ENCODE measurements around the gene PCDHGA11.
A peak's percentile ranks its signal among the peaks of the same experiment; 100 is the strongest.
"Not testable (repeated sequence)": the region's sequence is repeated elsewhere in the genome, so short reads cannot be mapped to it uniquely, and the experiment has no call there.

PCDHGA11 gene

DNA sequence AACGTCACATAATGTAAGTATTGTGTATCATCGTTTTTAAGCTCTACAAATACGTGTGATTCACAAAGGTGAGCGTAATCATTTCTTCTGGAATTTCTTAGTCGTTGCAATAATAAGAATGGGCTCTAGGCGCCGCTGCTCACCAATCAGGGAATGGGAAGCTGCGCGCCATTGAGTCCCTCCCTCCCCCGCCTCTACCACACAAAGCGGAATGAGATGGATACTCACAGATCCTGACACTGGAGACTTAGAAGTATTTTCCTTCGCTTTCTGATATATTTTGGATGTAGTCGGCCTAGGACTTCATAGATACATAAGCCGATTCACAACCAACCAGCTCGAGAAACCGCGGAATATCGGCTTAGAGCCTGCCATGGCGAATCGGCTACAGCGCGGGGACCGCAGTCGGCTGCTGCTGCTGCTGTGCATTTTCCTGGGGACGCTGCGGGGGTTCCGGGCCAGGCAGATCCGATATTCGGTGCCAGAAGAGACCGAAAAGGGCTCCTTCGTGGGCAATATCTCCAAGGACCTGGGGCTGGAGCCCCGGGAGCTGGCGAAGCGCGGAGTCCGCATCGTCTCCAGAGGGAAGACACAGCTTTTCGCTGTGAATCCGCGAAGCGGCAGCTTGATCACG lies at the start of gene PCDHGA11:
TSS of gene PCDHGA11 (plus strand) at position 197 of the 634 bp plus-strand sequence. CDS start at position 374, 177 bp downstream.
- H3K4me3 ChIP-seq (ENCODE audit: low read depth, low read length) = peak within 1 kb of the TSS; percentile 57
- POLR2A ChIA-PET = interaction anchor here (0.7 to 1.8 kb wide), 4 partner anchors 93 to 136 kb away, joined by 3 to 10 read pairs (median 4); no protein-coding TSS in a partner anchor
- CTCF ChIA-PET = interaction anchor here (0.9 to 16.4 kb wide), 36 partner anchors 8 to 171 kb away, joined by 3 to 303 read pairs (median 4); partner anchors contain the start of genes PCDHGA10, PCDHGA12, PCDHGA3 and PCDHGB3
- no peak for DNase-seq (ENCODE audit: low read depth, low spot score)
- TF ChIP-seq, protein P1, sequence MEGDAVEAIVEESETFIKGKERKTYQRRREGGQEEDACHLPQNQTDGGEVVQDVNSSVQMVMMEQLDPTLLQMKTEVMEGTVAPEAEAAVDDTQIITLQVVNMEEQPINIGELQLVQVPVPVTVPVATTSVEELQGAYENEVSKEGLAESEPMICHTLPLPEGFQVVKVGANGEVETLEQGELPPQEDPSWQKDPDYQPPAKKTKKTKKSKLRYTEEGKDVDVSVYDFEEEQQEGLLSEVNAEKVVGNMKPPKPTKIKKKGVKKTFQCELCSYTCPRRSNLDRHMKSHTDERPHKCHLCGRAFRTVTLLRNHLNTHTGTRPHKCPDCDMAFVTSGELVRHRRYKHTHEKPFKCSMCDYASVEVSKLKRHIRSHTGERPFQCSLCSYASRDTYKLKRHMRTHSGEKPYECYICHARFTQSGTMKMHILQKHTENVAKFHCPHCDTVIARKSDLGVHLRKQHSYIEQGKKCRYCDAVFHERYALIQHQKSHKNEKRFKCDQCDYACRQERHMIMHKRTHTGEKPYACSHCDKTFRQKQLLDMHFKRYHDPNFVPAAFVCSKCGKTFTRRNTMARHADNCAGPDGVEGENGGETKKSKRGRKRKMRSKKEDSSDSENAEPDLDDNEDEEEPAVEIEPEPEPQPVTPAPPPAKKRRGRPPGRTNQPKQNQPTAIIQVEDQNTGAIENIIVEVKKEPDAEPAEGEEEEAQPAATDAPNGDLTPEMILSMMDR (IDR thresholded peaks at IDR 0.05; ENCODE audit: insufficient read depth, low read length, missing control alignments) = peak; percentile 41

DNA sequence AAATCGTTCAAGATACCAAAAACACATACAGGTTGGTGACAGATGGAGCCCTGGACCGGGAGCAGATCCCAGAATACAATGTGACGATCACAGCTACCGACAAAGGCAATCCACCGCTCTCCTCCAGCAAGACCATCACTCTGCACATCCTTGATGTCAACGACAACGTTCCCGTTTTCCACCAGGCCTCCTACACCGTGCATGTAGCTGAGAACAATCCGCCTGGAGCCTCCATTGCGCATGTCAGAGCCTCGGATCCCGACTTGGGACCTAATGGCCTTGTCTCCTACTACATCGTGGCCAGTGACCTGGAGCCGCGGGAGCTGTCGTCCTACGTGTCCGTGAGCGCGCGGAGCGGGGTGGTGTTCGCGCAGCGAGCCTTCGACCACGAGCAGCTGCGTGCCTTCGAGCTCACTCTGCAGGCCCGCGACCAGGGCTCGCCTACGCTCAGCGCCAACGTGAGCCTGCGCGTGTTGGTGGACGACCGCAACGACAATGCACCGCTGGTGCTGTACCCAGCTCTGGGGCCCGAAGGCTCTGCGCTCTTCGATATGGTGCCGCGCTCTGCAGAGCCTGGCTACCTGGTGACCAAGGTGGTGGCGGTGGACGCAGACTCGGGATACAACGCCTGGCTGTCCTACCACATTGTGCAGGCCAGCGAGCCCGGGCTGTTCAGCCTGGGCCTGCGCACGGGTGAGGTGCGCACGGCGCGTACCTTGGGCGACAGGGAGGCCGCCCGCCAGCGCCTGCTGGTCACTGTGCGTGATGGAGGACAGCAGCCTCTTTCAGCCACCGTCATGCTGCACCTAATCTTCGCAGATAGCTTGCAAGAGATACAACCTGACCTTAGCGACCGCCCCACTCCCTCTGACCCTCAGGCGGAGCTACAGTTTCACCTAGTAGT lies 49.0 kb upstream of the PCDHGA11 start:
- CTCF ChIA-PET = interaction anchor here (0.8 to 3.8 kb wide), 12 partner anchors 13 to 195 kb away, joined by 3 to 99 read pairs (median 8); partner anchors contain the start of genes PCDHGA10, PCDHGA3, PCDHGA4 and PCDHGB2
- TF ChIP-seq, protein P1 (IDR thresholded peaks at IDR 0.05; ENCODE audit: insufficient read depth, low read length, missing control alignments) = no peak

DNA sequence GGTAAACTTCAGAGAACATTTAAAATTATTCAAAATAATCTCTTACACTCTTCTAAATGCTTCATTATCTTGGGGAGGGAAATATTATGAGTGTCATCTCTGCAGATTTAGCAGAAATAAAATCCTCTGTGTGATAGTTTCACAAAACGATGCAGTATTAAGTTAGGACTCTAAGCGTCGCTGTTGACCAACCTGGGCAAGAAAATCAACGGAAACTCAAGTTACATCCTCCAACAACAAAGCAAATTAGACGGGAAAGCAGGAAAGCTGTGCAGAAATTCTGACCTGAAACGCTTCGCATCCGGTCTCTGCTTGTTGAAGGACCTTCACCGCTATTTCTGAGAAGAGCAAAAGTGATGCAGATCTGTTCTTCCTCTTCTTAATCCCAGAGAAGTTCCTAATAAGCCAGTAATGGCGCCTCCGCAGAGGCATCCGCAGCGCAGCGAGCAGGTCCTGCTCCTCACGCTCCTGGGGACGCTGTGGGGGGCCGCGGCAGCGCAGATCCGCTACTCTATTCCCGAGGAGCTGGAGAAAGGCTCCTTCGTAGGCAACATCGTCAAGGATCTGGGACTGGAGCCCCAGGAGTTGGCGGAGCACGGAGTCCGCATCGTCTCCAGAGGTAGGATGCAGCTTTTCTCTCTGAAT lies 47.1 kb upstream of the PCDHGA11 start, which contains the start of gene PCDHGA6:
TSS of gene PCDHGA6 (plus strand) at position 219 of the 645 bp plus-strand sequence. CDS start at position 412, 193 bp downstream.
- CTCF ChIA-PET = interaction anchor here (0.6 to 4.9 kb wide), 20 partner anchors 9 to 218 kb away, joined by 3 to 51 read pairs (median 6); partner anchors contain the start of genes PCDHGA4, PCDHGA5, PCDHGA7 and PCDHGA8
- POLR2A ChIA-PET = no interaction called here
- H3K4me3 ChIP-seq (ENCODE audit: low read depth, low read length) = peak within 1 kb of the TSS; percentile 44
- no peak for DNase-seq (ENCODE audit: low read depth, low spot score)
- TF ChIP-seq, protein P1 (IDR thresholded peaks at IDR 0.05; ENCODE audit: insufficient read depth, low read length, missing control alignments) = no peak

More for the DNA sequence above, 49.0 kb upstream of the PCDHGA11 start:
- no peak overlapping the region for H3K4me3 ChIP-seq (ENCODE audit: low read depth, low read length)
- no peak for DNase-seq (ENCODE audit: low read depth, low spot score)
- POLR2A ChIA-PET = interaction anchor here (2.2 kb wide), 1 partner anchor 192 kb away, joined by 9 read pairs; no protein-coding TSS in a partner anchor

DNA sequence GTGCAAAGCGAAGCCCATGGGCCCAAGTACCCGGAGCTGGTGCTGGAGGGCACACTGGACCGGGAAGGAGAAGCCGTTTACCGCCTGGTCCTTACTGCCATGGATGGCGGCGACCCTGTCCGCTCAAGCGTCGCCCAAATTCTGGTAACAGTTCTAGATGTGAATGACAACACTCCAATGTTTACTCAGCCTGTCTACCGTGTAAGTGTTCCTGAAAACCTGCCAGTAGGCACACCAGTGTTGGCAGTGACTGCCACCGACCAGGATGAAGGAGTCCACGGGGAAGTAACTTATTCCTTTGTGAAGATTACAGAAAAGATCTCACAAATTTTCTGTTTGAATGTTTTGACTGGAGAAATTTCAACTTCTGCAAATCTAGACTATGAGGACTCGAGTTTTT lies 46.2 kb upstream of the PCDHGA11 start:
- ChIA-PET CTCF (interaction anchor here (0.6 to 4.9 kb wide), 21 partner anchors 10 to 218 kb away, joined by 3 to 51 read pairs (median 5); partner anchors contain the start of genes PCDHGA4, PCDHGA5, PCDHGA8 and PCDHGA9), POLR2A (no interaction called here)
- no peak for DNase-seq (ENCODE audit: low read depth, low spot score)
- TF ChIP-seq, protein P1 (IDR thresholded peaks at IDR 0.05; ENCODE audit: insufficient read depth, low read length, missing control alignments) = no peak
- H3K4me3 ChIP-seq (ENCODE audit: low read depth, low read length) = no peak overlapping the region

DNA sequence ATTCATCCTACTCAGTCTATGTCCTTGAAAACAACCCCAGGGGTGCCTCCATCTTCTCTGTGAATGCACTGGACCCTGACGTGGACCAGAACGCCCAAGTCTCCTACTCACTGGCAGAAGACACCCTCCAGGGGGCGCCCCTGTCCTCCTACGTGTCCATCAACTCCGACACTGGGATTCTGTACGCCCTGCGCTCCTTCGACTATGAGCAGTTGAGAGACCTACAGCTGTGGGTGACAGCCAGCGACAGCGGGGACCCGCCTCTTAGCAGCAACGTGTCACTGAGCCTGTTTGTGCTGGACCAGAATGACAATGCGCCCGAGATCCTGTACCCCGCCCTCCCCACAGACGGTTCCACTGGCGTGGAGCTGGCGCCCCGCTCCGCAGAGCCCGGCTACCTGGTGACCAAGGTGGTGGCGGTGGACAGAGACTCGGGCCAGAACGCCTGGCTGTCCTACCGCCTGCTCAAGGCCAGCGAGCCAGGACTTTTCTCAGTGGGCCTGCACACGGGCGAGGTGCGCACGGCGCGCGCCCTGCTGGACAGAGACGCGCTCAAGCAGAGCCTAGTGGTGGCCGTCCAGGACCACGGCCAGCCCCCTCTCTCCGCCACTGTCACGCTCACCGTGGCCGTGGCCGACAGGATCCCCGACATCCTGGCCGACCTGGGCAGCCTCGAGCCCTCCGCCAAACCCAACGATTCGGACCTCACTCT lies 45.3 kb upstream of the PCDHGA11 start:
- DNase-seq (ENCODE audit: low read depth, low spot score); H3K4me3 ChIP-seq (ENCODE audit: low read depth, low read length); POLR2A ChIA-PET: not testable (repeated sequence)
- CTCF ChIA-PET = interaction anchor here (1.0 to 4.9 kb wide), 10 partner anchors 11 to 192 kb away, joined by 3 to 51 read pairs (median 13); partner anchors contain the start of genes PCDHGA5, PCDHGA8, PCDHGA9 and PCDHGB4

All from AG04449 (cell line).